Neural crest cell (in vitro differentiated cells): ENCODE data around the gene PKNOX1. TPM values are rescaled to one million over a fixed set of nuclear protein-coding genes. Genes with fewer than 3 reads are reported as not detected.
"Not testable (repeated sequence)": the region's sequence is repeated elsewhere in the genome, so short reads cannot be mapped to it uniquely, and the experiment has no call there.

ENCODE experiments used
- DNase-seq: peaks from one replicate; pipeline ENCODE4 v3.0.0; 2021; ENCODE audit warnings: low read depth, mixed read lengths, low spot score
- H3K27ac Mint-ChIP-seq: one replicate; pipeline ENCODE4 v1.8.0; 2021; ENCODE audit warnings: mild to moderate bottlenecking, mixed read lengths; ENCODE audit not compliant: unreplicated experiment
- H3K27me3 Mint-ChIP-seq: 2 replicates; pipeline ENCODE4 v1.8.0; 2021; ENCODE audit warnings: low read depth, mild to moderate bottlenecking, mixed read lengths
- H3K36me3 Mint-ChIP-seq: 2 replicates; pipeline ENCODE4 v1.8.0; 2021; ENCODE audit warnings: low read depth, mild to moderate bottlenecking, mixed read lengths
- H3K4me1 Mint-ChIP-seq: 2 replicates; pipeline ENCODE4 v1.8.0; 2021; ENCODE audit warnings: mixed read lengths
- H3K4me3 Mint-ChIP-seq: one replicate; pipeline ENCODE4 v1.8.0; 2021; ENCODE audit warnings: mild to moderate bottlenecking, mixed read lengths
- H3K9me3 Mint-ChIP-seq: 2 replicates; pipeline ENCODE4 v1.8.0; 2021; ENCODE audit warnings: mixed read lengths
- total RNA-seq: library from RNA; stranded (reverse); gene quantifications from 2 replicates; pipeline ENCODE4 v1.2.1, GENCODE V29; 2021
- TF ChIP-seq, protein P1 (sequence below): fragments of 200-600 bp; sonication (generic); conservative IDR thresholded peaks from 2 replicates; pipeline ENCODE4 v1.5.0; 2021; ENCODE audit warnings: antibody characterized with exemption, mild to moderate bottlenecking

Gene PKNOX1
- total RNA-seq, 1 donor from 2014 or later = 19.3 TPM

DNA sequence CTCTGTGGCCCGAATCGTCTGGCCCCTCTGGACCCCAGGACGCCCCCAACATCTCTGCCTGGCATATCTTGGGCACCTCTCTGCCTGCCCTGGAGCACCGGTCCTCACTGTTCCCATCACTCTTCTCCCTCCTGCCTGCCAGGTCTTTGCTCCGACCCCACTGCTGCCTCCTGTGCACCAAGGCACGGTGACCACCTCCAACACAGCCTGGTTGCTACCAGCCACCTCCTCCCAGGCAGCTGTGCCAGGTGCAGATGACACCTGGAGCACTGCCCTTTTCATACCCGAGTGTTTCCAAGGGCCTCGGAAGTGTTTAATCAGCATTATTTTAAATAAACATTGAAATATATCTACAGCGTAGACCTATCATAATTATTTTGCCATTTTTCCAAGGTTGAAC lies 31.3 kb downstream of the PKNOX1 start:
- no peak for DNase-seq
- Mint-ChIP-seq H3K4me1 (no peaks in the 10 kb centered on the region), H3K27me3 (no peaks in the 10 kb centered on the region), H3K27ac (no peak overlapping the region), H3K9me3 (peaks cover 2% of the 10 kb centered on the region), H3K4me3 (no peak overlapping the region), H3K36me3 (peaks cover 11% of the 10 kb centered on the region)
- TF ChIP-seq, protein P1, sequence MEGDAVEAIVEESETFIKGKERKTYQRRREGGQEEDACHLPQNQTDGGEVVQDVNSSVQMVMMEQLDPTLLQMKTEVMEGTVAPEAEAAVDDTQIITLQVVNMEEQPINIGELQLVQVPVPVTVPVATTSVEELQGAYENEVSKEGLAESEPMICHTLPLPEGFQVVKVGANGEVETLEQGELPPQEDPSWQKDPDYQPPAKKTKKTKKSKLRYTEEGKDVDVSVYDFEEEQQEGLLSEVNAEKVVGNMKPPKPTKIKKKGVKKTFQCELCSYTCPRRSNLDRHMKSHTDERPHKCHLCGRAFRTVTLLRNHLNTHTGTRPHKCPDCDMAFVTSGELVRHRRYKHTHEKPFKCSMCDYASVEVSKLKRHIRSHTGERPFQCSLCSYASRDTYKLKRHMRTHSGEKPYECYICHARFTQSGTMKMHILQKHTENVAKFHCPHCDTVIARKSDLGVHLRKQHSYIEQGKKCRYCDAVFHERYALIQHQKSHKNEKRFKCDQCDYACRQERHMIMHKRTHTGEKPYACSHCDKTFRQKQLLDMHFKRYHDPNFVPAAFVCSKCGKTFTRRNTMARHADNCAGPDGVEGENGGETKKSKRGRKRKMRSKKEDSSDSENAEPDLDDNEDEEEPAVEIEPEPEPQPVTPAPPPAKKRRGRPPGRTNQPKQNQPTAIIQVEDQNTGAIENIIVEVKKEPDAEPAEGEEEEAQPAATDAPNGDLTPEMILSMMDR = no peak

- not testable (repeated sequence) for H3K4me3 Mint-ChIP-seq, H3K27me3 Mint-ChIP-seq, H3K36me3 Mint-ChIP-seq, DNase-seq, H3K9me3 Mint-ChIP-seq, H3K27ac Mint-ChIP-seq, H3K4me1 Mint-ChIP-seq
These were observed 31.9 kb downstream of the PKNOX1 start for GRCh38 chr21:43006051-43006873.

- H3K4me3 Mint-ChIP-seq = no peak overlapping the region
- no peak overlapping the region for H3K27ac Mint-ChIP-seq
- no peaks in the 10 kb centered on the region for H3K9me3 Mint-ChIP-seq
- DNase-seq = no peak
- H3K36me3 Mint-ChIP-seq = peaks cover 11% of the 10 kb centered on the region
- no peaks in the 10 kb centered on the region for H3K27me3 Mint-ChIP-seq
- TF ChIP-seq, protein P1 = no peak
- H3K4me1 Mint-ChIP-seq = no peaks in the 10 kb centered on the region
These were observed 32.5 kb downstream of the PKNOX1 start for GRCh38 chr21:43006874-43007208.

- H3K27ac Mint-ChIP-seq = no peak overlapping the region
- no peaks in the 10 kb centered on the region for H3K27me3 Mint-ChIP-seq
- H3K9me3 Mint-ChIP-seq = no peaks in the 10 kb centered on the region
- no peak for DNase-seq
- no peaks in the 10 kb centered on the region for H3K4me1 Mint-ChIP-seq
- H3K36me3 Mint-ChIP-seq = peaks cover 17% of the 10 kb centered on the region
- H3K4me3 Mint-ChIP-seq = no peak overlapping the region
- TF ChIP-seq, protein P1 = no peak
These were observed 38.2 kb downstream of the PKNOX1 start for GRCh38 chr21:43012596-43012995.

DNA sequence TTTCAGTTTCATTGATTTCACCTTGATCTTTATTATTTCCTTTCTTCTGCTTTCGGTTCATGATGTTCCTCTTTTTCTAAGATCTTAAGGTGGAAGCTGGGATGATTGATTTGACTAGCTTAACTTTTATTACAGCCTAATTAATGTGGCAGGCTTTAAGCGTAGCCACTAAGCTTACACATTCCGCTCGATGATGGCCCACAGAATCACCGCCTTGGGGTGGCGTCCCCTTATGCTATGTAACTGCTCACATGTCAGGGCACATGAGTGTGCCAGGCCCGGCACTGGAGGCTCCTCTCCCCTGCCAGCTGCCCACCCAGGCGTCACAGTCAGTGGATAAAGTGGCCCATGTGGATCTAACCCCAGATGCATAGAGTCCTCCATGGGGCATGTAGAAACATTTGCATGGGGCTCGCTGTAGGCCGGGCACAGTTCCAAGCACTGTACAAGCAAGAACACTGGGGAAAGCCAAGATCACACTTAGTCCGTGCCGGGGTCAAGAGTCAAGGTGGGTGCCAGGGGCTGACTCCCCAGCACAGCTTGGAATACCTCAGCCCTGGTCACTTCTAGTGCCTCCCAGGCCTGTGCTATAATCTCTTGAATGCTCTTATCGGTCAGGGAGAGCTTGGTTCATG lies 41.7 kb downstream of the PKNOX1 start:
- Mint-ChIP-seq H3K4me1 (no peaks in the 10 kb centered on the region), H3K36me3 (peaks cover 8% of the 10 kb centered on the region), H3K27me3 (no peaks in the 10 kb centered on the region), H3K27ac (no peak overlapping the region), H3K4me3 (no peak overlapping the region), H3K9me3 (no peaks in the 10 kb centered on the region)
- TF ChIP-seq, protein P1 = no peak
- no peak for DNase-seq

GRCh38 chr21:43016728-43017127 lies 42.4 kb downstream of the PKNOX1 start:
- Mint-ChIP-seq H3K9me3 (no peaks in the 10 kb centered on the region), H3K4me1 (no peaks in the 10 kb centered on the region), H3K4me3 (no peak overlapping the region), H3K36me3 (peaks cover 7% of the 10 kb centered on the region), H3K27ac (no peak overlapping the region), H3K27me3 (no peaks in the 10 kb centered on the region)
- TF ChIP-seq, protein P1 = no peak
- no peak for DNase-seq
